ENCODE data around the gene ZNF616. TPM values are rescaled to one million over a fixed set of nuclear protein-coding genes. Genes with fewer than 3 reads are reported as not detected.

Gene ZNF616
- total RNA-seq = 1 to 10 TPM; 1.9 to 6.2 (median 4.2) TPM
- long read RNA-seq, partial matches to known transcripts = 0 of 1 reads
- long read RNA-seq, other reads (novel, unspliced or antisense) = 1 of 1 reads

GRCh38 chr19:52139252-52140031 lies at the start of gene ZNF616:
Gene ZNF616, minus strand, starts transcription at chr19:52139938. Its CDS starts 9,426 bp downstream, at chr19:52130512.
- under 1% methylated on average over 31 of the region's 49 CpGs for WGBS (ENCODE audit: insufficient coverage, low coverage, low lambda C conversion rate, missing lambda C conversion rate)
- peaks cover 0 to 17% (median 5%) of the 10 kb centered on the region in 4 donors for H3K9me3 ChIP-seq
- peaks cover 0 to 10% (median 7%) of the 10 kb centered on the region in 4 donors for H3K4me1 ChIP-seq
- DNase-seq (peak; percentile 91 to 99 (median 98)), ATAC-seq (peak; percentile 91 to 94 (median 94))
- no peaks in the 10 kb centered on the region for H3K27me3 ChIP-seq
- TF ChIP-seq POLR2A (IDR thresholded peaks at IDR 0.05) (peak; percentile 57), CTCF (IDR thresholded peaks at IDR 0.05) (peak; percentile 74 to 80 (median 78))
- intact Hi-C loops (cut with DNase I) = loop anchor here in 1 of 2 donors (5.0 kb wide), 1 partner anchor 98 kb away; no protein-coding TSS in a partner anchor
- H3K27ac ChIP-seq = peak within 1 kb of the TSS; percentile 82 to 88 (median 84)
- H3K4me3 ChIP-seq = peak within 1 kb of the TSS; percentile 79 to 96 (median 83)
- peaks cover 0 to 3% (median 0%) of the 10 kb centered on the region in 4 donors for H3K36me3 ChIP-seq

- intact Hi-C loops (cut with DNase I) = no loop called here
These were observed 49.3 kb upstream of the ZNF616 start for GRCh38 chr19:52188822-52189734.

GRCh38 chr19:52187407-52187806 lies 47.7 kb upstream of the ZNF616 start:
- intact Hi-C loops (cut with DNase I) = no loop called here
- Histone ChIP-seq H3K27me3 (no peaks in the 10 kb centered on the region), H3K27ac (no peak overlapping the region), H3K4me1 (peaks cover 0 to 16% (median 4%) of the 10 kb centered on the region in 4 donors), H3K4me3 (no peak overlapping the region), H3K36me3 (no peaks in the 10 kb centered on the region), H3K9me3 (no peaks in the 10 kb centered on the region)
- TF ChIP-seq POLR2A (IDR thresholded peaks at IDR 0.05) = no peak
- TF ChIP-seq CTCF (IDR thresholded peaks at IDR 0.05) = no peak
- 83% methylated on average over 1 of the region's 1 CpG for WGBS (ENCODE audit: insufficient coverage, low coverage, low lambda C conversion rate, missing lambda C conversion rate)
- DNase-seq (no peak), ATAC-seq (no peak)

More at GRCh38 chr19:52188822-52189734, 49.3 kb upstream of the ZNF616 start:
- Histone ChIP-seq H3K4me1 (peaks cover 0 to 22% (median 4%) of the 10 kb centered on the region in 4 donors), H3K4me3 (peak overlapping the region; percentile 42 to 55 (median 50)), H3K27ac (peak overlapping the region; percentile 57 to 80 (median 74)), H3K9me3 (no peaks in the 10 kb centered on the region), H3K27me3 (no peaks in the 10 kb centered on the region), H3K36me3 (no peaks in the 10 kb centered on the region)
- DNase-seq (peak in 2 of 3 donors; percentile 78 to 100), ATAC-seq (peak; percentile 12 to 36 (median 26))
- 1% methylated on average over 32 of the region's 32 CpGs for WGBS (ENCODE audit: insufficient coverage, low coverage, low lambda C conversion rate, missing lambda C conversion rate)
- no peak for TF ChIP-seq POLR2A (IDR thresholded peaks at IDR 0.05)
- TF ChIP-seq CTCF (IDR thresholded peaks at IDR 0.05) = no peak

GRCh38 chr19:52176574-52176973 lies 36.8 kb upstream of the ZNF616 start:
- TF ChIP-seq POLR2A (IDR thresholded peaks at IDR 0.05) (no peak), CTCF (IDR thresholded peaks at IDR 0.05) (no peak)
- no peaks in the 10 kb centered on the region for H3K9me3 ChIP-seq
- no peak overlapping the region for H3K4me3 ChIP-seq
- no peak for DNase-seq
- intact Hi-C loops (cut with DNase I) = no loop called here
- ATAC-seq = no peak
- H3K27ac ChIP-seq = no peak overlapping the region
- WGBS (ENCODE audit: insufficient coverage, low coverage, low lambda C conversion rate, missing lambda C conversion rate) = 71% methylated on average over 9 of the region's 10 CpGs
- H3K4me1 ChIP-seq = no peaks in the 10 kb centered on the region
- no peaks in the 10 kb centered on the region for H3K36me3 ChIP-seq
- H3K27me3 ChIP-seq = no peaks in the 10 kb centered on the region
